Amniotic epithelial cell (primary cell): ENCODE measurements around the gene P2RX7.

Source experiments
- DNase-seq: peaks from one replicate; pipeline ENCODE4 v3.0.0-alpha.2; 2010; ENCODE audit warnings: low read depth

P2RX7 gene

GRCh38 chr12:121229826-121230537 lies 97.3 kb downstream of the P2RX7 start:
- DNase-seq, result peak; percentile 56

GRCh38 chr12:121230538-121230907 lies 97.8 kb downstream of the P2RX7 start:
- DNase-seq, result no peak

GRCh38 chr12:121232163-121232562 lies 99.5 kb downstream of the P2RX7 start:
- DNase-seq, result no peak

GRCh38 chr12:121232977-121233627 lies 100.4 kb downstream of the P2RX7 start:
- DNase-seq, result no peak

GRCh38 chr12:121233628-121234020 lies 100.9 kb downstream of the P2RX7 start:
- no peak for DNase-seq

GRCh38 chr12:121236776-121237175 lies 104.1 kb downstream of the P2RX7 start:
- no peak for DNase-seq

- DNase-seq, result no peak
Measured at GRCh38 chr12:121237415-121237814, 104.7 kb downstream of the P2RX7 start.
